ENCODE data around the gene POU2F3. TPM values are rescaled to one million over a fixed set of nuclear protein-coding genes. Genes with fewer than 3 reads are reported as not detected.

Gene POU2F3
- total and polyA plus RNA-seq, 2 experiments from 2014 or later: not detected

- Histone ChIP-seq H3K27me3 (replicated peaks; ENCODE audit: insufficient read depth) (no peaks in the 10 kb centered on the region), H3K4me1 (ENCODE audit: insufficient read depth) (peaks cover 13% of the 10 kb centered on the region), H3K9me2 (ENCODE audit: insufficient read depth) (no peaks in the 10 kb centered on the region), H3K36me3 (ENCODE audit: low read depth) (no peaks in the 10 kb centered on the region), H3F3A (ENCODE audit: insufficient read depth) (no peaks in the 10 kb centered on the region), H3K4me3 (no peak overlapping the region), H2AFZ (no peak overlapping the region), H4K20me1 (ENCODE audit: insufficient read depth) (no peaks in the 10 kb centered on the region), H3K79me2 (ENCODE audit: insufficient read depth) (peaks cover 75% of the 10 kb centered on the region), H3K9me3 (ENCODE audit: low read depth) (no peaks in the 10 kb centered on the region), H3K9ac (no peak overlapping the region), H3K4me2 (ENCODE audit: unreplicated experiment) (no peak overlapping the region), H3K27ac (no peak overlapping the region)
- 79 to 80% methylated on average over 10 of the region's 10 CpGs for WGBS, 2 experiments (ENCODE audit: low coverage in 1 of 2, low lambda C conversion rate in 2 of 2, missing lambda C conversion rate in 2 of 2)
- no peak for TF ChIP-seq EZH2 (IDR thresholded peaks at IDR 0.05; ENCODE audit: insufficient read depth, poor library complexity, severe bottlenecking)
- no peak for TF ChIP-seq EZH2phosphoT487 (IDR thresholded peaks at IDR 0.05; ENCODE audit: insufficient read depth, low read depth)
- no peak for DNase-seq
- in situ Hi-C loops (cut with MboI): no loop called here
These were observed 21.3 kb upstream of the POU2F3 start for GRCh38 chr11:120218695-120219033.

GRCh38 chr11:120219232-120219937 is 20.6 kb upstream of the POU2F3 start:
- Histone ChIP-seq H3K36me3 (ENCODE audit: low read depth) (no peaks in the 10 kb centered on the region), H3K27me3 (replicated peaks; ENCODE audit: insufficient read depth) (no peaks in the 10 kb centered on the region), H3K4me3 (no peak overlapping the region), H2AFZ (no peak overlapping the region), H3K9me3 (ENCODE audit: low read depth) (no peaks in the 10 kb centered on the region), H3K9me2 (ENCODE audit: insufficient read depth) (no peaks in the 10 kb centered on the region), H3F3A (ENCODE audit: insufficient read depth) (no peaks in the 10 kb centered on the region), H4K20me1 (ENCODE audit: insufficient read depth) (no peaks in the 10 kb centered on the region), H3K4me1 (ENCODE audit: insufficient read depth) (peaks cover 9% of the 10 kb centered on the region), H3K79me2 (ENCODE audit: insufficient read depth) (peaks cover 68% of the 10 kb centered on the region), H3K4me2 (ENCODE audit: unreplicated experiment) (no peak overlapping the region), H3K27ac (no peak overlapping the region), H3K9ac (no peak overlapping the region)
- WGBS, 2 experiments (ENCODE audit: low coverage in 1 of 2, low lambda C conversion rate in 2 of 2, missing lambda C conversion rate in 2 of 2): 78 to 82% methylated on average over 12 to 13 of the region's 13 CpGs
- peak; percentile 53 for DNase-seq
- no peak for TF ChIP-seq EZH2phosphoT487 (IDR thresholded peaks at IDR 0.05; ENCODE audit: insufficient read depth, low read depth)
- no peak for TF ChIP-seq EZH2 (IDR thresholded peaks at IDR 0.05; ENCODE audit: insufficient read depth, poor library complexity, severe bottlenecking)
- in situ Hi-C loops (cut with MboI): no loop called here

- Histone ChIP-seq H3K27me3 (replicated peaks; ENCODE audit: insufficient read depth) (no peaks in the 10 kb centered on the region), H3K4me2 (ENCODE audit: unreplicated experiment) (no peak overlapping the region), H4K20me1 (ENCODE audit: insufficient read depth) (no peaks in the 10 kb centered on the region), H3K36me3 (ENCODE audit: low read depth) (no peaks in the 10 kb centered on the region), H3K9me3 (ENCODE audit: low read depth) (no peaks in the 10 kb centered on the region), H3K4me1 (ENCODE audit: insufficient read depth) (peaks cover 9% of the 10 kb centered on the region), H3K79me2 (ENCODE audit: insufficient read depth) (peaks cover 61% of the 10 kb centered on the region), H3K9me2 (ENCODE audit: insufficient read depth) (no peaks in the 10 kb centered on the region), H2AFZ (no peak overlapping the region), H3K4me3 (no peak overlapping the region), H3F3A (ENCODE audit: insufficient read depth) (no peaks in the 10 kb centered on the region), H3K9ac (no peak overlapping the region), H3K27ac (no peak overlapping the region)
- TF ChIP-seq EZH2 (IDR thresholded peaks at IDR 0.05; ENCODE audit: insufficient read depth, poor library complexity, severe bottlenecking): no peak
- TF ChIP-seq EZH2phosphoT487 (IDR thresholded peaks at IDR 0.05; ENCODE audit: insufficient read depth, low read depth): no peak
- in situ Hi-C loops (cut with MboI): no loop called here
- WGBS, 2 experiments (ENCODE audit: low coverage in 1 of 2, low lambda C conversion rate in 2 of 2, missing lambda C conversion rate in 2 of 2): 83 to 85% methylated on average over 9 of the region's 9 CpGs
- peak; percentile 23 for DNase-seq
These were observed 19.8 kb upstream of the POU2F3 start for GRCh38 chr11:120219938-120220746.

GRCh38 chr11:120220747-120221037 is 19.2 kb upstream of the POU2F3 start:
- Histone ChIP-seq H3K27ac (no peak overlapping the region), H3K36me3 (ENCODE audit: low read depth) (no peaks in the 10 kb centered on the region), H2AFZ (no peak overlapping the region), H3K9me3 (ENCODE audit: low read depth) (no peaks in the 10 kb centered on the region), H3K4me1 (ENCODE audit: insufficient read depth) (peaks cover 3% of the 10 kb centered on the region), H3K4me2 (ENCODE audit: unreplicated experiment) (no peak overlapping the region), H3K4me3 (no peak overlapping the region), H3K9ac (no peak overlapping the region), H3K79me2 (ENCODE audit: insufficient read depth) (peaks cover 55% of the 10 kb centered on the region), H3F3A (ENCODE audit: insufficient read depth) (no peaks in the 10 kb centered on the region), H3K27me3 (replicated peaks; ENCODE audit: insufficient read depth) (no peaks in the 10 kb centered on the region), H3K9me2 (ENCODE audit: insufficient read depth) (no peaks in the 10 kb centered on the region), H4K20me1 (ENCODE audit: insufficient read depth) (no peaks in the 10 kb centered on the region)
- in situ Hi-C loops (cut with MboI): no loop called here
- TF ChIP-seq EZH2 (IDR thresholded peaks at IDR 0.05; ENCODE audit: insufficient read depth, poor library complexity, severe bottlenecking) (no peak), EZH2phosphoT487 (IDR thresholded peaks at IDR 0.05; ENCODE audit: insufficient read depth, low read depth) (no peak)
- no peak for DNase-seq
- WGBS, 2 experiments (ENCODE audit: low coverage in 1 of 2, low lambda C conversion rate in 2 of 2, missing lambda C conversion rate in 2 of 2): 93 to 98% methylated on average over 4 of the region's 4 CpGs
